HG03342 (cell line): Measurements from ENCODE around the gene AMPD2.
A peak's percentile ranks its signal among the peaks of the same experiment; 100 is the strongest.

Source experiments
- ATAC-seq: cut with Tn5 transposase; IDR thresholded peaks from one replicate; pipeline ENCODE4 v1.9.1; 2021; ENCODE audit warnings: mild to moderate bottlenecking, moderate library complexity; ENCODE audit not compliant: unreplicated experiment

The AMPD2 gene

DNA sequence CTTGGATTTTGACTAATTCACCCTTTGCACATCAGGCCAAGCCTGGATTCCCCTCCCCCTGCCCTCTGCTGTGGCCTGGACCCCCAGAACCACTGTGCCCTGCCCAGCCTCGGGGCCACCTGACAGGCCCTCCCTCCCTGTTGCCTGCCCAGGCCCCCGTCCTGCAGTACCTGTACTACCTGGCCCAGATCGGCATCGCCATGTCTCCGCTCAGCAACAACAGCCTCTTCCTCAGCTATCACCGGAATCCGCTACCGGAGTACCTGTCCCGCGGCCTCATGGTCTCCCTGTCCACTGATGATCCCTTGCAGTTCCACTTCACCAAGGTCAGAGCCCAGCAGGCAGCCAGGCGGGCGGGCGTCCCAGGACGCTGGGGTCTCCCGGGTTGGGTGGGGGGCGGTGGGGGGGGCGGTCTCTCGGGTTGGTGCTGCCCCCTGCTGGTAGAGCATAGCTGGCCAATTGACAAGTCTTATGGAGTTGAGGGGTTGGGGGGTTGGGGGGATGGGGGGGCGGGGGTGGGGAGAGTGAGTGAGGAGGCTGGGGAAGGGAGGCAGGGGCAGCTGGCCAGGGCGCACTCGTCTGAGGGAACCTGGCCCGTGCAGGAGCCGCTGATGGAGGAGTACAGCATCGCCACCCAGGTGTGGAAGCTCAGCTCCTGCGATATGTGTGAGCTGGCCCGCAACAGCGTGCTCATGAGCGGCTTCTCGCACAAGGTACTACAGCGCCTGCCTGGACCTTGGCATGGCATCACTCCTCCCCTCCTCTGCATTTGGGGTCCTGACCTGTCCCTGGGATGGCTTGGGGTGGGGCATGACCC, 10.7 kb downstream of the AMPD2 start:
- no peak for ATAC-seq

DNA sequence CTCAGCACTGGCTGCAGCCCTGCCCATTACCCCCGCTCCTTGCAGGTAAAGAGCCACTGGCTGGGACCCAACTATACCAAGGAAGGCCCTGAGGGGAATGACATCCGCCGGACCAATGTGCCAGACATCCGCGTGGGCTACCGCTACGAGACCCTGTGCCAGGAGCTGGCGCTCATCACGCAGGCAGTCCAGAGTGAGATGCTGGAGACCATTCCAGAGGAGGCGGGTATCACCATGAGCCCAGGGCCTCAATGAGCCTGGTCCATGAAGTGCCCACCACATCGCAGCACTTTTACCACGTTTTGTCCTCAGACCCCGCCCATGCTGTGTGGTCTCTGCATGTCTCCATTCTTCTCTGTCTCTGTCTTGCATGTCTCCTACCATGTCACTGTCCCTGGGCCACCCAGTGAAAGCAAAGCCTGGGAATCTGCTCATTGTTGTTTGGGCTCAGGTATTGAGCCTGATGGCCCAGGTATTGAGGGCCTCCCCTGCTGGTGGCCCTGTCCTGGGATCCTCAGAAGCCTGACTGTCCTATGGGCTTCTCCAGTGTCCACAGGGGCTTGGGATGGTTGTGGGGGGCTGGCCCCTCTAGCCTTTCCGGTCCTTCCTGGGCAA, 11.4 kb downstream of the AMPD2 start:
- no peak for ATAC-seq

DNA sequence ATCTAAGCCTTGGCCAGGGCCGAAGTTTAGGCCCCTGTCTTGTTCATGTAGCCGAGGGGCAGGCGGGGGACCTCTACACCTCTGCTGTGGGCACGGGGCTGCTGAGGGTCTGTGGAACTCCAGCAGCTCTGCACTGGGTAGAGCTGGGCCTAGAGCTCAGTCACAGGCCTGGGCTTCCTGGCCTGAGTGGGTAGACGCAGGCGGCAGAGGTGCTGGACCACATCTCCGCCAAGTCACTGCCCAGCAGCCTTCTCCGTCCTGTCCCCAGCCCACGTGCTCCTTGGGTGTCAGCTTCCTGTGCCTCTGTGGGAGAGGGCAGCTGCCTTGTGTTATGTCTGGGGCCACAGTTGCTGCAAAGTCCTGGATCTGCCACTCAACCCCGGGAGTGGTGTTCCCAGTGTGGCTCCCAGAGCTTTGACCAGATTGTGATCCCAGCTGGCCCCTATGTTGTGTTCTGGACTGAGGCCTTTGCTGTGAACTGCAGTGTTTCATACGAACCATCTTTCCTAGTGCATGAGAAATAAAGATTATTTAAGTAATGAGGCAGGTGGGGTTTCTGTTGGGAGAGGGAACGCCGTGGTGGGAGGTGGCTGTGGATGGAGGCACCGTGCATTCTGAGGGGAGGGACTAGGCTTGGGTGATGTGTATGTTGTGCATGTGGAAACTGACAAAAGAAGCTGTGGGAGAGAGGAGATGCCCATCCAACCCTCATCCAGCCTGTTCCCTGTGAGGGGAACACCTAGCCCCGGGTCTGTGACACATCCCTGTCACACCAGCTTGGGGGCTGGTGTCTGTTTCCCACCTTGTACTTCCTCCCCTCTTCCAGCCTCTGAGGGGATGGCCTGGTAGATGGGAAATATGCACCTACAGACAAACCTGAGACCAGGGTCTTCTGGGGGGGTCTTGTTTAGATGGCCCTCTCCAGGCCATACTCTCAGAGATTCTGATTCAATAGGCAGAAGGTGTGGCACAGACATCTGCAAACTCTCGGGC, 12.2 kb downstream of the AMPD2 start:
- no peak for ATAC-seq

DNA sequence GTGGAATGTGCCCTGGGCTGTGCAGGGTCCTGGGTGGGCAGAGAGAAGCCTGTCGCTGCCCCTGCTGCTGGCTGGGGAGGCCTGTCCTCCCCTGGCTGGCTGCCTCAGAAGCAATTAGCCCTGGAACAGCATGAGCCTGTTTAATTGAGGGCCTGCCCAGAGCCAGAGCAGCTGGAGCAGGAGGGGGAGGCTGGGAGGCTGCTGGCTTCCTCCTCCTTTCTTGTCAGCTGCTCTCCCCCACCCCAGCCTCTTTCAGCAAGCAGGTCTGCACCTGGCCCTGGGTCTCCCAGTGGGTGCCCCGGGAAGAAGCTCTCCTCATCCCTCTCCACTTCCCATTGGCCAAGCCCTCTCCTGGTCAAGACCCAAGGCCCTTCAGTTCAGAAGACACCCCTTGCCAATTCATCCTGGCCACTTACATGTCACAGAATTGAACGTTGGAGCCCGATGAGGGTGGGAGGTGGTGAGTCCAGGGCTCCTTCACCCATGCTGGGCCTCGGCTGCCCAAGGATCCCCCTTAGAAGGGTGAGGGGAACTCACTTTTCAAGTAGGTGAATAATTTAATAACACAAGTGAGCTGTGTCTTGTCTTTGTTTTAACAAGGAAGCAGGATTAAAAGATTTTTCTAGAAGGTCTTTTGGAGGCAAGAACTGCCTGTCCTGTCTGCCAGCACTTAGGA, 13.2 kb downstream of the AMPD2 start:
- ATAC-seq: no peak

DNA sequence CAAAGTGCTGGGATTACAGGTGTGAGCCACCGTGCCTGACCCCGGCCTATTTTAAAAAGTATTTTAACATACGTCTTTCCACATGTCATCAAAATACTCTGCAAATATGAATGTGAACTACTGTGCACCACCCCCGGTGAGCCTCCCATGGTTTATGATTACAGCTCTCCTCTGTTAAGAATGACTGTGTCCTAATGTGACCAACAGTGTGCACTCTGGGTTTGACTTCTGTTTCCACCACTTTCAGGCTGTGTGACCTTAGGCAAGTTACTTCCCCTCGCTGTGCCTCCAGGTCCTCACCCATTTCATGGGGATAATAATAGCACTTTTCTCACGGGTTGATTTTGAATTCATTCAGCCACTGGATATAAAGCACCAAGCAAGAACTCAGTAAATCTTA, 14.7 kb downstream of the AMPD2 start:
- no peak for ATAC-seq

DNA sequence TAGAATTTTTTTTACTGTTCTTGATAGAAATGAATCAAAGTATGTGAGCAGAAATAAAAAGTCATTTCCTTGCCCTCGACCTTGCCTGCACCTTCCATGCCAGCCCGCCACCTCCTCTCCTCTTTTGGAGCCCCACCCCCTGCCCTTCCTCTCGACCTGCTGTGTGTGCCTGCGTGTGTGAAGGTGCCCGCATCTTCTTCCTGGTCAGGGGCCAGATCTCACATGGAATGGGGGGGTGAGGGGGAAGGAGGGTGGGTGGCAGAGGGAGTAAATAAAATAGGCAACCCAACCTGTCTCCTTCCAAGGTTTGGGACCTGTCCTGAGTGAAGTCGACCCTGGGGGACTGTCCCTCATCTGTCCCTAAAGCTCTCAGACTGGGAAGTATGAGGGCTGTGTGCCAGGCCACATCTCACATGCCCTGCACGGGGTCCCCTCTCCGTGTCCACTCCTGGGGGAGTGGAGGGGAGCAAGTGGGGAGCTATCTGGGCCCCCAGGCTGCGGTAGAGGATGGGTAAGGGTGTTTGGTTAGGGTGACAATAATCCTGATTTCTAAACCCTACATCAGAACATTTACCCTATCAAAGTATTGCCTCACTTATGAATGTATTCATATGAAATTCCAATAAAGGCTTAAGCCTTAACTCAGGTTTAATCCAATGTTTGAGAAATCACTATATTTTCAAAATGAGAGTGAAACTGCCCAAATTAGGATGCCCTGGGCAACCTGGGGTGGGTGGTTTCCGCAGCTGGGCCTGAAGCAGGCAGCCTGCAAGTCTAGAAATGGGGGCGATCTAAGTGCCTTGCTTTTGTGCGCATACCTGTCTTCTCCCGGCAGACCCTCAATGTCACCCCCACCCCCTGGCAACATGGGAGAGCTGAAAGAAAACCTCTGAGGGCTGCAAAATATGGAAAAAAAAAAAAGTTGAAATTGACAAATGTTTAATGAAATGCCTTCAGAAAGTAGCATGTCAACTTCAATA, 15.4 kb downstream of the AMPD2 start:
- no peak for ATAC-seq

DNA sequence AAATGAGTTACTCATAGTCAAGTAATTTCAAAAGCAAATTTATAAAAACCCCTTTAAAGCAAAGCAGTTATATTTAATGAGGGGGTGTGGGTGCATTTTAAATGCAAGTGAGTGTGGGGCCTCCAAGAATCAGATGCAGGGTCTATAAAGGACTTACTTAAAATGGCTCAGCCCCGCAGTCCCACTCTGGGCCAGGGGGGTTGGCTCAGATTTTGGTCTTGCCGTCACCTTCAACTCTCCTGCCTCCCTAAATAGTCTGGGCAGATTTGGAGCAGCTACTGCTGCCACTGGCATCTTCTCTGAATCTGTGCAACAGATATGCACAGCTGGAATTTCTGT, 16.2 kb downstream of the AMPD2 start:
- ATAC-seq: no peak

DNA sequence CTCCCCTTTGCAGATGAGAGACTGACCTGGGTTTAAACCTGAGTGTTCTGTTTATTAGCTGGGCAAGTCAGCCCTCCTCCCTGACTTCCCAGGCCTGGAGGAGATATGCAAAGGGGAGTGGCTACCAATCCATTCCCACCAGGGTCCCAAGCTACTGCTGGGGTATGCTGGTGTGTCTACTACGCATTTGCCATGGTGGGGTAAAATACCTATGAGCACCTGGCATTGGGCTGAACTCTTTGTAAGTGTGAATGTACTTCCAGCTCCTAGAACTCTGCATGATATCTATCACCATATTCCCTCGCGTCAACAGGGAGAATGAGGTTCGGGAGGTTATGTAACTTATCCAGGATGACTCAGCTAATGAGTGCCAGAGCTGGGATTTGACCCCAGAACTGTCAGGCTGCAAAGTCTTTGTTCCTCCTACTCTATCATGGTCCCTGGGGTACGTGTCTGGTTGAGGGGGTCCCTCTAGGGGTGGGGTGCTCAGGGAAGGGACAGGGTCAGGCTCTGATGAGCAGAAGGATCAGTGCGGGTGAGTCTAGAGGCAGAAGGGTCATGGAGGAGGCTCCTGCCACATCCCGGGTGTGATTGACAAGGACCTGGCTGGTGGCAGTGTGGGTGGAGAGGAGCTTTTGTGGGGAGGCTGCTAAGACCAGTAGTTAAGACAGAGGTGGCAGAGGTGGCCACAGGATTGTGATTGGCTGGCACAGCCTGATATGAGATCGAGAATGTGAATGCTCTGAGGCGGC, 16.7 kb downstream of the AMPD2 start:
- no peak for ATAC-seq

DNA sequence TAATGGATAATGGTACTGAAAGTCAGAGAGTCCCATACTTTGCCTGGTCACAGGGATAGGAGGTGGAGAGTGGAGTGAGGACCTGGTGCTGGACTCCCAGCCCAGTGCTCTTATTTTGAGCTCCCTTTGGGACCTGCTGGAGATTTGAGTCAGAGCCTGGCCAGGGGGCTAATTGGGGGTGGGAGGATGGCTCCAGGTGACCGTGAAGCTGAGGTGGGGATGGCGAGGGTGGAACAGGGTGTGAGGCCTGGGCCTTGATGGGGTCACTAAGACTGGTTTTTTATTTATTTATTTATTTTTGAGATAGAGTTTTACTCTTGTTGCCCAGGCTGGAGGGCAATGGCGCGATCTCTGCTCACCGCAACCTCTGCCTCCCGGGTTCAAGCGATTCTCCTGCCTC, 17.8 kb downstream of the AMPD2 start:
- no peak for ATAC-seq

DNA sequence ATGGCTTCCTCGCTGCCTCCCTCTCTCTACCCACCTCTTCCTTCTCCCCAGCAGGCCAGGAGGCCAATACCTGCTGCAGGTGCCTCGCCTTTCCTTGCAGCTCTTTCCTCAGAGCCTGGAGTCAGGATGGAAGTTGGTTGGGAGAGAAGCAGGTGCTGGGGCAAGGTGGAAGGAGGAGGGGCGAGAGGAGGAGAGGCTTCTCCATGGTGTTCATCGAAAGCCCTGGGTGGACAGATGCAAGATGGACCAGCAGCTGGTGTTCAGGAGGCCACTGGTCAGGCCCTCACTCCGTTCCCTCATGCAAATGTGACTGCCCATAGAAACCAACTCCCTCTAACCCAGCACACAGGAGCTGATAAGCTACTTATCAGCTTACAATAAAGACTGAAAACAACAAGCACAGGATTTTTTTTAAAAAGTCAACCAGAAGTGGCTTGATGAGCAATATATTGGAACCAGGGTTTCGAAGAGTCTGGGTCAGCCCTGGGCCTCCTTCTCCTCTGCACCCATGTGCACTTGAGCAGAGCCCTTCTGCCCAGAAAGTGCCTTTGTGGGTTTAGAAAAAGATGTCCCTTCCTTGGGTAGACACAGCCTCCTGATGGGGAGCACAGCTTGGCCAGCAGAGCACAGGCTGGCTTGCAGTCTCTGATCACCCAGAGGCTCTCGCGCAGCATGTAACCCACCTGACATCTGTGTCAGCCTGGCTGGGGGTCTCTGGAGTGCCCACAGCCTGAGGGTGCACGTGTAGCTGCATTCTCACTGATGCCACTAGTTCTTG, 19.6 kb downstream of the AMPD2 start:
- ATAC-seq: no peak

DNA sequence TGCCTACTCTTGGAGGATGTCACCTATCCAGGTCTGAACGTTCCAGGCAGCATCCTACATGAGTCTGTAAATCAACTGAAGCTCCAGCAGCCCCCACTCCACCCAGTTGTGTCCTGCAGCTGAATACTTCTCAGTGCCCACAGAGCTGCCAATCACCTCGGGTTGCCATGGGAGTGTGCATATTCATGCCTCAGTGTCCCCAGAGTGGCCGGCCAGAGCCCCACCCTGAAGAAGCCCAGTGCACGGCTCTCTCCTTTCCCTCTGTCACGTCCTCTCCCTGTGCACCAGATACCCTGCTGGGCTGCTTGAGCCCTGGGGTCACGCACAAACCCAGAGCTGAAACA, 20.2 kb downstream of the AMPD2 start:
- no peak for ATAC-seq

DNA sequence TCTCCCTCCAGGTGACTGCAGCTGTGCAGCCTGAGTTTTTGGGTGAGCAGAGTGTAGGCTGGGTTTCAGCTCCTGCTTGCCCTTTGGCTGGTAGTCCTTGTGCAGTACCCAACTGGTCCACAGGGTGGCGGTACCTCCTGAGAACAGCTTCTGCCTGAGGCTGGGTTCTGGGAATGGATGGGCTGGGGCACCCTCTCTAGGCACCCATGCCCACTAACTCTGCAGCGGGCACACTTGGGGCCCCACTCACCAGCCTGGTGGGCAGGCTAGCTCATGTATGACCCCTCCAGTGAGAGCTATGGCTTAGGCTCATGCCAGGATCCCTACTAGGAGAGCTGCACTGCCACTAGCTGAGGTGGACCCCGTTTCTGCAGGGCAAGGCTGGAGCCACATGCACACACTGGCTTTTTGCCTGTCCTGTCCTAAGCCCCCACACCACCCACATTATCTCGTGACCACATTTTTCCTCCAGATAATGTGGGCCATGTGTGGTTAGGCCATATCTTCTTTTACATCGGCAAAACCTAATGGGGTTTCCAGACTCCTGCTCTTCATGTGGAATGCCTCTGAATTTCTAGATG, 20.7 kb downstream of the AMPD2 start:
- ATAC-seq: peak; percentile 43

DNA sequence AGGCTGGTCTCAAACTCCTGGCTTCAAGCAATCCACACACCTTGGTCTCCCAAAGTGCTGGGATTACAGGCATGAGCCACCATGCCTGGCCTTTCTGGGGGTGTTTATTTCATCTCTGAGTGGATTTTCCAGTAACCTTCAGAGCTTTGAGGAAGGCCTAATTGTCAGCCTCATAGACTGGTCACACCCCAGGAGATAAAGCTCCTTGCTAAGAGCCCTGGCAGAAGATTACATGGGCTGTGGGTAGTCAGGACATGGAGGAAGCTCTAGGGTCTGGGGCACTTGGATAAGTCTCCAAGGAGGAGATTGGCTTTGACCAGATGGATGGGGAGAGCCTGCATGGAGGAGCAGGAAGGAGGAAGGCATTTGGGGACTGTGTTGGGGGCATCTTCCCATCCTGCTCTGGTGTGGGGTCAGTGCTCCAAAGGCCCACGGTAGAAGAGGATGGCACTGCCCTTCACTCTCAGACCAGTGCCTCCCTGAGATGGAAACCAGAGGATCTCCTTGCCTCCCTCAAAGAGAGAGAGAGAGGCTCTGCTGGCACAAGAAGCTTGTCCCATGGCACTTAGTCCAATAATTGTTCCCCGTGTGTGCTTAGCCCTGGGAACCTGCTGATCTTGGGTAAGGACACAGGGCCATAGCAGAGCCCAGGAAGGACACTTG, 21.6 kb downstream of the AMPD2 start:
- ATAC-seq: no peak

DNA sequence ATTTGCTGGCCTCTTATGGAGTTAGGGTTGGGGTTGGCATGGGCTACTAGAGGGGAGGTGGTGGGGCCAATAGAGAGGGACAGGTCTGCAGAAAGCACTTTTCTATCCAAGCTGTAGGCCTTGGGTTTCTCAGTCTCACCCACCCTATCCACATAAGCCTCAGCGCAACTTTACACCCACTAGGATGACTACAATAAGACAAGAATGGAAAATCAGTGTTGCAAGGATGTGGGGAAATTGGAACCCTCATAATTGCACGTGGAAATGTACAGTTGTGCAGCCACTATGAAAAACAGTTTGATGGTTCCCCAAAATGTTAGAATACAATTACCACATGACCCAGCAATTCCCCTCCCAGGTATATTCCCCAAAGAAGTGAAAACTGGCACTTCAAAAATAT, 22.2 kb downstream of the AMPD2 start:
- no peak for ATAC-seq

DNA sequence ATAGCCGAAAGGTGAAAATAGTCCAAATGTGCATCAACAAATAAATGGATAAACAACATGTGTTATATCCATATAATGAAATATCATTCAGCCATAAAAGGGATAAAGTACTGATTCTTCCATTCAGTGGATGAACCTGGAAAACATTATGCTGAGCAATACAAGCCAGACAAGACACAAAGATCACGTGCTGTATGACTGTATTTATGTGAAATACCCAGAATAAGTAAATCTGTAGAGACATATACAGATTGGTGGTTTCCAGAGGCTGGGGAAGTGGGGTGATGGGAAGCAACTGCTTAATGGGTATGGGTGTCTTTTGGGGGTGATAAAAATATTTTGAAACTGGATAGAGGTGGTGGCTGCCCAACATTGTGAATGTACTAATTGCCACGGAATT, 23.0 kb downstream of the AMPD2 start:
- no peak for ATAC-seq

DNA sequence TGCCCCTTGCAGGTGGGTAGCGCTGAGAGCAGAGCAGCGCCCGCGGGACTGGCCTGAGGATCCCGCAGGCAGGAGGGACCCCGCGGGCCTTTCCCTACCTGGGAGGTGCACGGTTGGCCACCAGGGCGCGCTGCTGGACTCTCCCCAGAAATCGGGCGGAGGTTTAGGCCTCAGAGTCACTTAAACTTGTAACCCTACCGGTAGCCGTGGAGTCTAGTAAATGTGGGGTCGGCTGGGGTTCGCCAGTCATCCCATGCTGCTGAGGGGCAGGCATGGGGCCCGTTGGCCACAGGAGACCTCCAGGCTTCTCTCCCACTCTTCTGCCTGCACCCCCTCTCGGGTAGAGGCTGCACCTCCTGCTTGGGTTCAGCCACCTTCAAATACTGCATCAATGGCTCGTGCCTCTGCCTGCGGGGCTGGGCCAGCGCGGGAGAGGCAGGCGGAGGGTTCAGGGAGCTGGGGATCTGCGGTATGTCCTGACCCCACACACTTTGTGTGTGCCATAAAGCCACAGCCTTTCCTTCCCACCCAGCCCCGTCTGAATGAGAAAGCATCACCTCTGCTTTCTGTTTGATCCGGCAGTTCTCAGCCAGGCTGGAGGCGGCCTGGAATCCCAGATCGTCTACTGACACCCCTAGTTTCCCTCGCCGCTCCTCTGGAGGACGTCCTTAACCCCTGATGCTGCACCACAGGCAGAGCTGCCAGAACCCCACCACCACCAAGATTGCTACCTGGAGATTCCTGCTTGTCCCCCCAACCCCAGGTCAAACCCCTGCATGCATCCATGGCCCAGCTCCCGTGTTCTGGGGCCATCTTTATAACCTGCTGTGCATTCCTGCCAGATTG, 24.0 kb downstream of the AMPD2 start:
- peak; percentile 84 for ATAC-seq

DNA sequence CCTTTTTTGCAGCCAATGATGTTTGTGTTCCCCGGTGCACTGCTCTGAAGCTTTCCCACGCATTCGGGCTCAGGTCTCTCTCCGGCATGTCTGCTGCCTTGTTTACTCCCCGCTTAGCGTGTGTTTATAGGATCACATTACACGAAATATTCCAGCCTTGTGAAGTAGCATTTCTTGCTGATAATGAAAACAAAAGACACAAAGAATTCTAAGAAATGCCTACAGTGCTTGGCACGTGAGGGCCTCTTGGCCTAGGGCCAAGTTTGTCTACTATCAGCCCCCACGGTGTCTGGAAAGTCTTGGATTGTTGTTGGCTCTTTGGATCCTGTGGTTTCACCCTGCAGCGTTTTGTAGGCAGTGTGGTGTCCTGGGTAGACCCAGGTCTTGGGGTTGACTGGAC, 25.0 kb downstream of the AMPD2 start:
- no peak for ATAC-seq
